ENCODE results near the gene HECTD4.

GRCh38 chr12:112188130-112188830 is 194.0 kb downstream of the HECTD4 start:
- TF ChIP-seq CTCF (IDR thresholded peaks at IDR 0.05; ENCODE audit: poor library complexity, severe bottlenecking) (no peak), POLR2AphosphoS5 (IDR thresholded peaks at IDR 0.05) (no peak)

Data from neural cell (in vitro differentiated cells).